Body of pancreas (tissue), 4 donors: ENCODE data around the gene PTPN12. TPM values are rescaled to one million over a fixed set of nuclear protein-coding genes. Genes with fewer than 3 reads are reported as not detected.

Source experiments
- ATAC-seq: fragments of 150-250 bp; one replicate; pipeline ENCODE4 v1.9.1; 2016
- DNase-seq, 4 donors: peaks; one replicate each; pipeline ENCODE4 v3.0.0-alpha.2; 2019
- H3K27ac ChIP-seq, 4 donors: fragments of 200-600 bp; sonication (generic); 1 replicate in 3 of 4; 2 replicates in 1 of 4; pipeline versions ENCODE4 v1.5.1 to v1.6.1; 2016 to 2019; ENCODE audit warnings: mild to moderate bottlenecking in 1 of 4, mixed read lengths in 1 of 4, moderate library complexity in 1 of 4
- H3K27me3 ChIP-seq, 2 donors: fragments of 200-600 bp; sonication (generic); one replicate each; pipeline ENCODE4 v1.6.0; 2016; ENCODE audit warnings: mild to moderate bottlenecking in 1 of 2
- H3K36me3 ChIP-seq, 2 donors: fragments of 200-600 bp; sonication (generic); replicated peaks in 1 of 2; 2 replicates each; pipeline ENCODE4 v1.5.1; 2016; ENCODE audit warnings: low read depth in 2 of 2; ENCODE audit not compliant: insufficient read depth in 1 of 2
- H3K4me1 ChIP-seq: fragments of 200-600 bp; sonication (generic); one replicate; pipeline ENCODE4 v1.6.0; 2016
- H3K4me3 ChIP-seq, 2 donors: fragments of 200-600 bp; sonication (generic); 1 replicate in 1 of 2; 2 replicates in 1 of 2; pipeline ENCODE4 v1.5.1; 2016 to 2019
- H3K9me3 ChIP-seq, 3 donors: fragments of 200-600 bp; sonication (generic); 1 replicate in 2 of 3; 2 replicates in 1 of 3; pipeline ENCODE4 v1.5.1; 2016
- CTCF ChIP-seq, 7 experiments: fragments of 450-650 bp in 4 of 7; fragments of 200-600 bp in 3 of 7; sonication (generic) in 3 of 7; IDR thresholded peaks; one replicate each; pipeline ENCODE4 v1.5.1; 2016 to 2019; ENCODE audit warnings: antibody characterized with exemption in 7 of 7
- POLR2A ChIP-seq, 3 donors: fragments of 450-650 bp; IDR thresholded peaks; one replicate each; pipeline ENCODE4 v1.6.1; 2016; ENCODE audit warnings: antibody characterized with exemption in 3 of 3, mild to moderate bottlenecking in 2 of 3
- WGBS, 2 donors: methylation state at CpG; one replicate each; pipeline ENCODE4 v1.1.5; 2017; 5-methylcytosine and 5-hydroxymethylcytosine counted together
- intact Hi-C: fragments of 100-400 bp; cut with DNase I; formaldehyde crosslinking; loops from one replicate; pipeline ENCODE4 v1.15.1; 2023
- total RNA-seq, 2 donors: library from RNA; depleted of rRNA; stranded (reverse); fragments of >200 nt; gene quantifications; one replicate each; pipeline ENCODE4 v1.1.0, GENCODE V29; 2016

Gene PTPN12
- total RNA-seq, 2 donors from 2014 or later: 39.7 to 57.4 TPM

- WGBS, 2 donors: 88 to 91% methylated on average over 6 of the region's 6 CpGs
- intact Hi-C loops: no loop called here
- Histone ChIP-seq H3K27ac (no peak overlapping the region), H3K4me1 (peaks cover 8% of the 10 kb centered on the region), H3K4me3 (no peak overlapping the region), H3K9me3 (no peaks in the 10 kb centered on the region), H3K36me3 (peaks cover 0 to 3% of the 10 kb centered on the region in 2 donors), H3K27me3 (no peaks in the 10 kb centered on the region)
- no peak for TF ChIP-seq POLR2A (IDR thresholded peaks at IDR 0.05)
- TF ChIP-seq CTCF (IDR thresholded peaks at IDR 0.05): no peak
- ATAC-seq (no peak), DNase-seq (no peak)
Observed at GRCh38 chr7:77626586-77627308, 89.7 kb downstream of the PTPN12 start.

GRCh38 chr7:77627309-77627676, 90.2 kb downstream of the PTPN12 start:
- no peak overlapping the region for H3K4me3 ChIP-seq
- peaks cover 0 to 3% of the 10 kb centered on the region in 2 donors for H3K36me3 ChIP-seq

DNA sequence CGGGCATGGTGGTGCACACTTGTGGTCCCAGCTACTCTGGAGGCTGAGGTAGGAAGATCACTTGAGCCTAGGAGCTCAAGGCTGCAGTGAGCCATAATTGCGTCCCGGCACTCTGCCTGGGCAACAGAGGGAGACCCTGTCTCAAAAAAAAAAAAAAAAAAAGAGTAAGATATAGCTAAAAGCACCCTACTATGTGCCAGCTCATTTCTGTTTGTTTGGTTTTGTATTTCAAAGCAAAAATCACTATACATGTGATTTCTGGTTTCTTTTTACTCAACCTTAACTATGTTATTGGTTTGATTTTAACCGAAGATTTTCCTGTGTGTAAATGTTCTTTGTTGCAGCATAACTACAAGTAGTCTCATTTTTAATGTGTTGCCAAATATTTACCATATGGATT, 92.7 kb downstream of the PTPN12 start:
- no peak for ATAC-seq
- 91 to 100% methylated on average over 4 of the region's 4 CpGs for WGBS, 2 donors
- Histone ChIP-seq H3K36me3 (peaks cover 0 to 3% of the 10 kb centered on the region in 2 donors), H3K4me1 (peaks cover 8% of the 10 kb centered on the region), H3K27ac (no peak overlapping the region), H3K4me3 (no peak overlapping the region), H3K9me3 (no peaks in the 10 kb centered on the region), H3K27me3 (no peaks in the 10 kb centered on the region)
- intact Hi-C loops: no loop called here
- DNase-seq: no peak
- no peak for TF ChIP-seq POLR2A (IDR thresholded peaks at IDR 0.05)
- no peak for TF ChIP-seq CTCF (IDR thresholded peaks at IDR 0.05)

More at GRCh38 chr7:77627309-77627676, 90.2 kb downstream of the PTPN12 start:
- no peak for DNase-seq
- H3K9me3 ChIP-seq: no peaks in the 10 kb centered on the region
- intact Hi-C loops: no loop called here
- ATAC-seq: no peak
- H3K4me1 ChIP-seq: peaks cover 8% of the 10 kb centered on the region
- no peak for TF ChIP-seq POLR2A (IDR thresholded peaks at IDR 0.05)
- TF ChIP-seq CTCF (IDR thresholded peaks at IDR 0.05): no peak
- no peaks in the 10 kb centered on the region for H3K27me3 ChIP-seq
- H3K27ac ChIP-seq: no peak overlapping the region

- DNase-seq: no peak
- no peak for TF ChIP-seq POLR2A (IDR thresholded peaks at IDR 0.05)
- TF ChIP-seq CTCF (IDR thresholded peaks at IDR 0.05): no peak
- Histone ChIP-seq H3K4me1 (peaks cover 8% of the 10 kb centered on the region), H3K27me3 (no peaks in the 10 kb centered on the region), H3K36me3 (peaks cover 0 to 1% of the 10 kb centered on the region in 2 donors), H3K9me3 (no peaks in the 10 kb centered on the region), H3K27ac (no peak overlapping the region), H3K4me3 (no peak overlapping the region)
- intact Hi-C loops: no loop called here
- 73 to 95% methylated on average over 2 of the region's 2 CpGs for WGBS, 2 donors
- no peak for ATAC-seq
Observed at GRCh38 chr7:77631820-77632219, 94.7 kb downstream of the PTPN12 start.

- peaks cover 7% of the 10 kb centered on the region for H3K4me1 ChIP-seq
- no peaks in the 10 kb centered on the region for H3K9me3 ChIP-seq
- no peak for ATAC-seq
- intact Hi-C loops: no loop called here
- 92 to 94% methylated on average over 4 of the region's 4 CpGs for WGBS, 2 donors
- H3K4me3 ChIP-seq: no peak overlapping the region
- no peaks in the 10 kb centered on the region for H3K27me3 ChIP-seq
- H3K36me3 ChIP-seq: no peaks in the 10 kb centered on the region
- TF ChIP-seq CTCF (IDR thresholded peaks at IDR 0.05) (no peak), POLR2A (IDR thresholded peaks at IDR 0.05) (no peak)
- DNase-seq: no peak
- H3K27ac ChIP-seq: no peak overlapping the region
Observed at GRCh38 chr7:77644774-77645173, 107.7 kb downstream of the PTPN12 start.
